Hair follicle dermal papilla cell (primary cell): Measurements from ENCODE around the gene IL20. TPM values are rescaled to one million over a fixed set of nuclear protein-coding genes. Genes with fewer than 3 reads are reported as not detected.

Source experiments
- total RNA-seq: library from RNA; depleted of rRNA; stranded (reverse); fragments of >200 nt; gene quantifications from 2 replicates; pipeline ENCODE4 v1.2.3, GENCODE V29; 2012

The IL20 gene
- not detected in 2 replicates for total RNA-seq

GRCh38 chr1:206864939-206865671, at the start of gene IL20:
Gene IL20 (plus strand): TSS chr1:206865623. CDS start chr1:206865853, 230 bp downstream.

GRCh38 chr1:206897175-206897574, 31.8 kb downstream of the IL20 start, which contains the start of gene IL24:
Gene IL24 (plus strand): TSS chr1:206897443. CDS start chr1:206897833, 390 bp downstream.

Other genes starting within 250 kb of the IL20 start
- gene DYRK3, start 230.1 kb upstream of the IL20 start, total RNA-seq, result 29.2 and 30.5 TPM in 2 replicates
- 55.3 and 61.0 TPM in 2 replicates for gene MAPKAPK2, start 180.7 kb upstream of the IL20 start, total RNA-seq
- not detected in 2 replicates for gene IL19, start 94.8 kb upstream of the IL20 start, total RNA-seq
- not detected in 2 replicates for gene IL10, start 93.1 kb upstream of the IL20 start, total RNA-seq
- gene IL24, start 31.8 kb downstream of the IL20 start, total RNA-seq, result 0.16 TPM in 1 of 2 replicates, not detected in the other
- gene FCMR, start 56.3 kb downstream of the IL20 start, total RNA-seq, result 0.32 and 0.73 TPM in 2 replicates
- under 0.01 TPM in 1 of 2 replicates, not detected in the other for gene PIGR, start 80.8 kb downstream of the IL20 start, total RNA-seq
- gene FCAMR, start 104.8 kb downstream of the IL20 start, total RNA-seq, result not detected in 2 replicates
- 0.12 and 0.16 TPM in 2 replicates for gene C1orf116, start 167.1 kb downstream of the IL20 start, total RNA-seq
- gene YOD1, start 185.6 kb downstream of the IL20 start, total RNA-seq, result 11.2 and 12.8 TPM in 2 replicates
- 8.1 and 15.7 TPM in 2 replicates for gene PFKFB2, start 187.7 kb downstream of the IL20 start, total RNA-seq
- gene C4BPB, start 223.2 kb downstream of the IL20 start, total RNA-seq, result 0.24 and 0.32 TPM in 2 replicates
- not detected in 2 replicates for gene C4BPA, start 238.6 kb downstream of the IL20 start, total RNA-seq